GM04504 (cell line): ENCODE measurements around the gene FBXW11.

Experiments
- DNase-seq: peaks from one replicate; pipeline ENCODE4 v3.0.0-alpha.2; 2012; ENCODE audit warnings: low read depth

Gene FBXW11

GRCh38 chr5:171865471-171865870 is 141.0 kb downstream of the FBXW11 start:
- no peak for DNase-seq

GRCh38 chr5:171863935-171864334 is 142.5 kb downstream of the FBXW11 start:
- peak; percentile 40 for DNase-seq

- no peak for DNase-seq
These were observed 143.8 kb downstream of the FBXW11 start for GRCh38 chr5:171862624-171863023.

GRCh38 chr5:171861381-171861780 is 145.1 kb downstream of the FBXW11 start:
- no peak for DNase-seq

GRCh38 chr5:171858303-171858702 is 148.1 kb downstream of the FBXW11 start:
- DNase-seq, result no peak

GRCh38 chr5:171857489-171857876 is 149.0 kb downstream of the FBXW11 start:
- DNase-seq, result no peak

GRCh38 chr5:171855798-171856763 is 150.4 kb downstream of the FBXW11 start:
- DNase-seq, result no peak

GRCh38 chr5:171855265-171855664 is 151.2 kb downstream of the FBXW11 start:
- DNase-seq, result no peak

GRCh38 chr5:171852255-171852681 is 154.2 kb downstream of the FBXW11 start:
- no peak for DNase-seq

- DNase-seq, result no peak
These were observed 155.2 kb downstream of the FBXW11 start for GRCh38 chr5:171851251-171851650.

- no peak for DNase-seq
These were observed 156.0 kb downstream of the FBXW11 start for GRCh38 chr5:171850324-171850947.

- no peak for DNase-seq
These were observed 156.7 kb downstream of the FBXW11 start for GRCh38 chr5:171849585-171850323.

- no peak for DNase-seq
These were observed 157.4 kb downstream of the FBXW11 start for GRCh38 chr5:171848911-171849520.

GRCh38 chr5:171848486-171848885 is 158.0 kb downstream of the FBXW11 start:
- DNase-seq, result no peak

- no peak for DNase-seq
These were observed 158.4 kb downstream of the FBXW11 start for GRCh38 chr5:171848006-171848405.

GRCh38 chr5:171847026-171847425 is 159.4 kb downstream of the FBXW11 start:
- no peak for DNase-seq

GRCh38 chr5:171846323-171846722 is 160.1 kb downstream of the FBXW11 start:
- DNase-seq, result no peak

GRCh38 chr5:171845857-171846256 is 160.6 kb downstream of the FBXW11 start:
- DNase-seq, result no peak

- no peak for DNase-seq
These were observed 161.3 kb downstream of the FBXW11 start for GRCh38 chr5:171845040-171845630.

- no peak for DNase-seq
These were observed 163.6 kb downstream of the FBXW11 start for GRCh38 chr5:171842777-171843328.

GRCh38 chr5:171841984-171842776 is 164.3 kb downstream of the FBXW11 start:
- no peak for DNase-seq
